NCI-H82 treated with DMSO at 0.1 percent for 48 hours (cell line): ENCODE data around the gene C1QTNF6.
"Not testable (repeated sequence)": the region's sequence is repeated elsewhere in the genome, so short reads cannot be mapped to it uniquely, and the experiment has no call there.

Experiments used
- DNase-seq: peaks from one replicate; lab custom pipeline; 2025; ENCODE audit not compliant: unreplicated experiment; lab: John Stamatoyannopoulos, UW

C1QTNF6 gene

DNA sequence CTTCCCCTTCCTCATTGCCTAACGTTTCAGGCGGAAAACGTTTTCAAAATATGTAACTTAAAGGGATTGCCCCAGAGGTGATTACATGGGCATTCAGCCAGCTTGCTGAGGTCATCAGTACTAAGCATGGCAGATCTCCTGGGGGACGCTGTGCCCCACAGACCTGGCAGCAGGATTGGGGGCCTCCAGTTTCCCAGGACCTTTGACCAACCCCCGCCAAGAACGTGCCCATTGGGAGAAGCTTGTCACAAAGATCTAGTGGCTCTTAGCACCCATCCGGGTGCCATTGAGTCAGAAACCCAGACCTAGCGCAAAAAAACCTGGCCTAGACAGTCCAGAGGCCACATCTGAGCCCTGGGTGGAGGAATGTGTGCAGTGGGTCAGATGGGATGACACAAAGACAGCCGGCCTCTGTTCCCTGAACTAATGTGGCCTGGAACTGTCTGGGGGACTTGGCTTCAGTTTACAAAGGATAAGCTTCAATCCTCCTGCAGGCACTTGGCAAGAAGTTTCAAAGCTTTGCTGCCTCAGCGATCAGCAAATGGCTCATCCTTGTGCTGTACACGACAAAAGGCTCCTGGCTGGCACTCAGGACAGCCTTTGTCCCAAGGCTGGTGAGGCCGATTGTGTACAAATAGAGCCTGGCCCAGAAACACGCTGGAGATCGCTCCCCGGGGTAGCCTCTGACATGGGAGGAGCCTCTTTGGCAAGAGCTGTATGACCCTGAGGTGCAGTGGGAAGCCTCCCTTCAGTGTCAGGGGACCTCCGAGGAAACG lies 9.5 kb downstream of the C1QTNF6 start:
- no peak for DNase-seq

DNA sequence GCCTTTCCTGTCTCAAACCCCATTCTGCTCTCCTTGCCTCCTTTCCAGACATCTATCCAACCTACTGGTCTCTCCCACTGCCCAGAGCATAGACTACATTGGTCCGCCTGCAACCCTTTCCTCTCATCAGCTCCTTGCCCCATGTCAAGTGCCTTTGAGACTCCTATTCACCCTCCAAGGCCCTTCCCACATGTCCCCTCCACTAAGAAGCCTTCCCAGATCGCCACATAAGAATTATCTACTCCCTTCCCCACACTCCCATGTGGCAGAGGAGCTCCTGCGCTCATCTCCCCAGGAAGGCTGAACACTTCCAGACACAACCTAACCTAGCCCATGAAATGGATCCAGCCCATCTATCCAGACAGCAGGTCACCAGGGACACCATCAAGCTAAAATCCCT lies 10.3 kb downstream of the C1QTNF6 start:
- DNase-seq = no peak

DNA sequence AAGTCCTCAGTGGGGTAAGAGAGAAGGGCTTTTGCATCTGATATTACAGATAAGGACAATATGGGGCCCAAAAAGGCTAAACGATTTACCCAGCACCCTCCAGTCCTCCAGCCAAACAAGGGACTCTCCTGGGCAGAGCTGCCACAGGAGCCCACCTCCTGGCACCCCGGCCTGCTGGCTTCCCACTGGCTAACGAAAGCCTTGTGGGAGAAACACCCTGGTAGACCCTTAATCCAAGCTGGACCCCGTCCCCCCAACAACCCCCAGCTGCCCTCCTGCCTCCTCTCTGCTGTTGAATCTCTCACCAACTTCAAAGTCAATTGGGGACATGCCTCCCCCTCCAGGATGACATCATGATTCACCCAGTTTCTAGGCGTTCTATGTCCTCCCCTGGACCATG lies 10.8 kb downstream of the C1QTNF6 start:
- no peak for DNase-seq

DNA sequence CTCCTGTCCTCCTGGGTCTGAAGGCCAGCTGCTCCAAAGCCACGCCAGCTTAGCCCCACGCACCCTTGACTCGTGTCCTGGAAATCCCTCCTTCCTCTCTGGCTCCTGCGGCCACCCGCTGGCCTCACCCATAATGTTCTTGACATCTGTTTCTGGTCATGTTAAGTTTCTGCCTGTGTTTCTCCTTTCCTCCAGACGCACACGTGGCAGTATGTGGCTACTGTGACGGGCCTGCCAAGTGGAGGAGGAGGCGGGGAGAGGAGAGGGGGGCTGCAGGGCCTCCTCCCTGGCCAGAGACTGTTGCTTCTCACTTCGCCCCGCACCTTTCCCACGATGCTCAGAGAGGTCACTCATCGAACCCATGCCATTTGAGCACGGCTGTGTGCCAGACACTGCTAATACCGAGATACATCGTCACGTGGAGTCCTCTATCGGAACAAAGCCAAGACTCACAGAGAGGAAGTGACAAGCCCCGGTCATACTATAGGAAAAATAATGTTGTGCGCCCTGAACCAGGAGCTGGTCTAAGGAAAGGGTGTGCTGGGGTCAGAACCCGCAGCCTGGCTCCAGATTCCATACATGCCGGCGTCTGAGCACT lies 11.5 kb downstream of the C1QTNF6 start:
- no peak for DNase-seq

DNA sequence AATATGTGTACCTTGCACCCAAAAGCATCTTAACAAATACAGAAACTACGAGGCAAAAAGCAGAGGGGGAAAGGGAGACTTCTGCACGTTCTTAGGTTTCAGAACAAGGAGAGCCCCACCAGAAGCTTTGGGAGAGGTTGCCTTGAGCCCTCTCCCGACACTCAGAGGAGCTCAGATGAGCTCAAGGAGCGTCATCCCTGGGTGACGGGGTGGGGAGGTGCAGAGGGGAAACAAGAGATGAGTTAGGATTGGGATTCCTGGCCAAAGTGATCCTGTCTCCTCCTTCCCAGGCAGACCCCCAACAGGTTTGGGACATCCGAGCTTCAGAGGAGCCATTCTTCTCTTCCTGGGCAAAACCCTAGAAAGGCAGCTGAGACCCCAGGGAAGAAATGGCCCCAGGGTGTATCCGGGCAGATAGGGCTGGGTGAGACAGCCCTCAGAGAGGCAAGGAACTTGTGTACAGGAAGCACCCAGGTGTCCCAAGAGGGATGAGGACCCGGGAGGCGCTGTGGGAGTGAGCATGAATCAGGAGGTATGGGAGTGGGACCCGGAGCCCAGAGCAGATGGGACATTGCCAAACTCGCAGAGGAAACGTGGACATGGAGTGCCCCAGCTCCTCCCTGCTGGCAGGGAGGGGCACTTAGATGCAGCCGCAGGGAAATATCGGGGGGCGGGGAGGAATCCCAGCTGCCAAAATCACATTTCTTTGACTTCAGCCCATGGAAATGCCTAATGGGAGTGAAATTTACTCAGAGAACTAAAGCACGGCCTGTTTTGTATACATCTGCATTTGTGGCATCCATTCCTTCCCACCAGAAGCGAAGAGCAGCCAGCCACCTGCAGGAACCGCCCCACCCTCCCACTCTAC lies 12.4 kb downstream of the C1QTNF6 start:
- DNase-seq = no peak

DNA sequence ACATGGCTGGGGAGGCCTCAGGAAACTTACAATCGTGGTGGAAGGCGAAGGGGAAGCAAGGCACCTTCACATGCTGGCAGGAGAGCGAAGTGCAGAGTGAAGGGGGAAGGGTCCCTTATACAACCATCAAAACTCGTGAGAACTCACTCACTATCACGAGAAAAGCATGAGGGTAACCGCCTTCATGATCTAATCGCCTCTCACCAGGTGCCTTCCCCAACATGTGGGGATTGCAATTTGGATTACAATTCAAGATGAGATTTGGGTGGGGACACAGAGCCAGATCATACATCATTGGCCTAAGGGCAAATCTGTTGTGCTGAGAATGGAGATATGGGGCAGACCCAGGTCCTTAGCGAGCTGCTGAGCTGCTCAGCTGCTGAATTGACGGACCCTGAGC lies 13.1 kb downstream of the C1QTNF6 start:
- DNase-seq = no peak

DNA sequence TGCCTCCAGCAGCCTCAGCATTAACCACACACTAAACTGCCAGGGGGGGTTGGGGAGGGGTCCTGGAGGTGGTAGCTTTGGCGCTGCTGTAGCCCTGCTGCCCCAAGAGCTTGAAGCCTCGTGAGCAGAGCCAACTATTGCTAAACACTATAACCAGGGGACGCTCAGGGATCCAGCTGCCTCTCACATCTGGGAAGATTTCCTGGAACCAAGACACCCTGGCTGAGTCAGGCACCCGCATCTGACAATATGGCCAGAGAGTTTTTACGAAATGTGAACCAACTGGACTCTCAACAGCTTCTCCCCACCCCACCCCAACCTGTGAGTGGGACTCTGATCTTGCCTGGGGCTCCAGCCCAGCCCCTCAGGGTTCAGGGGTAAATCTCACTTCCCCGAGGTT lies 14.3 kb downstream of the C1QTNF6 start:
- no peak for DNase-seq

DNA sequence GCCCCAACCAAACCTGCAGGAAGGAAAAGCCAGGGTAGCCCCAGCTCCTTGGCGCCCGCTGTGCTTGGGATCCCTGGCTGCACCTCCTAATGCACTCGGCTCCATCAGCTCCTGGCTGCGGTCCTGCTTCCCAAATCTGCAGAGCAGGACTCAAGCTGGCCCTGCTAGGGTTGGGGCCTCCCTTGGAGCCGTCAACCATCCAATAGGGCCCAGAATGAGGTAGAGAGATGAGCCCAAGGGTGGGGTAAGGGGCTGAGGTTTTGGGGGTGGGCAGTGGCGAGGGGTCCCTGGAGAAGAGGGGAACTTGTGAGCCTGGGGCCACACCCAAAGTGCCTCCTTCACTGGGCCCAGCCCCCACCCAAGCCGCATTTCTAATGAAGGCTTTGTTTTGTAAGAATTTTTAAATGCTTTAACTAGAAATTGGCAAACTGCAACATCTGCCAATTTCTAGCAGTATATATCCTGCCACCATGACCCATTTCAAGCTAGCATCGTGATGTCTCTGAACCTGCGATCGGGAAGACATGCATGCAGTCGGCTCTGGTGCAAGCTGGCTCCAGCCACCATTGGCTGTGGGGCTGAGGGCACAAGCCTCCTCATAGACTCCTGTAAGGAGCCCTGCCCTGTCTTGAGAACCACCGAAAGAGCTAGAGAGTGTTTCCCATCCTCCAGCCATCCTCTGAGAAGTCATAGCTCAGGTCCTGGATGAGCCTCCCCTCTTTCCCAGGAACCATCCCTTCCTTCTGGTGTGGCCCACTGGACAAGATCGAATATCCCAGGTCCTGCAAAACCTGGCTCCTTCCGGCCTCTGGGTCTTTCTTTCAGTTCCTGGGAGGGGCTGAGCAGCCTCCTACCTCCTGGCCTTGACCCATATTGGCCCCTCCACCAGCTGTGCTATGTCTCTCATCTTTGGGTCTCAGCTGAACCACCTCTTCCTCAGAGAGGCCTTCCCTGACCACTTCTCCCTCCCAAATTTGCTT lies 15.5 kb downstream of the C1QTNF6 start:
- no peak for DNase-seq

DNA sequence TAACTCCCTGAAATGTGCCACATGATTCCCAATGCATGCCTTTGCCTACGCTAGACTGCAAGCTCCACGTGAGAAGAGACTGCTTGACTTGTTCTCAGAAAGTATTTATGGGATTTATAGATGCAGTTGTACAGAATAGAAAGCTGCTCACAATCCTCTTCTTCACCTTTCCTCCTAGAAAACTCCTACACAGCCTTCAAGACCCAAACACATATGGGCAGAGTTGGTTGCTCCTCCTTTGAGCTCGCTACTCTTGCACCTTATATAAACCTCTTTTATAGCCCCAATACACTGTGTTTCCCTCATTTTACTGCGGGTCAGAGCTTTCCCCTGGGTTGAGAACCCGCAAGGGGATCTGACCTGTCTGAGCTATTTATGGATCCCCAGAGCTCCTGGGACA lies 16.4 kb downstream of the C1QTNF6 start:
- DNase-seq = no peak

DNA sequence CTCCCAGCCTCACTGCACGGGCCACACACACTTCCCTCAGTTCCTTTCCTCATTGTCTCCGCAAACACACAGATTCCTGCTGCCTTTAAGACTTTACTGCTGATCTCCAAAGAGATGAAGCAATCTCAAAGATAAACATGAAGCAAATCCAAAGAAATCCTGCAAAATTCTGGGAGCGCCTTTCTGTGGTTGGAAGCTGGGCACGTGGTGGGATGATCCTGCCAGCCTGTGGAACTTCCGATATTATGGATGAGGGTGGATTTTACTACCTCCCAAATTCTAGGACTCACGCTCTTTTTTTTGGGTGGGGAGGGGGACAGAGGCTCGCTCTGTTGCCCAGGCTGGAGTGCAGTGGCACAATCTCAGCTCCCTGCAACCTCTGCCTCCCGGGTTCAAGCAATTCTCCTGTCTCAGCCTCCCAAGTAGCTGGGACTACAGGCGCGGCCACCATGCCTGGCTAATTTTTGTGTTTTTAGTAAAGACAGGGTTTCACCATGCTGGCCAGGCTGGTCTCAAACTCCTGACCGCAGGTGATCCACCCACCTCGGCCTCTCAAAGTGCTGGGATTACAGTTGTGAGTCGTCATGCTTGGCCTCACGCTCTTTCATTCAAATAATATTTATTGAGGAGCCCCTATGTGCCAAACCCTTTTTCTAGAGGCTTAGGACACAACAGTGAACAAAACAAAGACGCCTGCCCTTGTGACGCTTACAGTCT lies 17.2 kb downstream of the C1QTNF6 start:
- not testable (repeated sequence) for DNase-seq

DNA sequence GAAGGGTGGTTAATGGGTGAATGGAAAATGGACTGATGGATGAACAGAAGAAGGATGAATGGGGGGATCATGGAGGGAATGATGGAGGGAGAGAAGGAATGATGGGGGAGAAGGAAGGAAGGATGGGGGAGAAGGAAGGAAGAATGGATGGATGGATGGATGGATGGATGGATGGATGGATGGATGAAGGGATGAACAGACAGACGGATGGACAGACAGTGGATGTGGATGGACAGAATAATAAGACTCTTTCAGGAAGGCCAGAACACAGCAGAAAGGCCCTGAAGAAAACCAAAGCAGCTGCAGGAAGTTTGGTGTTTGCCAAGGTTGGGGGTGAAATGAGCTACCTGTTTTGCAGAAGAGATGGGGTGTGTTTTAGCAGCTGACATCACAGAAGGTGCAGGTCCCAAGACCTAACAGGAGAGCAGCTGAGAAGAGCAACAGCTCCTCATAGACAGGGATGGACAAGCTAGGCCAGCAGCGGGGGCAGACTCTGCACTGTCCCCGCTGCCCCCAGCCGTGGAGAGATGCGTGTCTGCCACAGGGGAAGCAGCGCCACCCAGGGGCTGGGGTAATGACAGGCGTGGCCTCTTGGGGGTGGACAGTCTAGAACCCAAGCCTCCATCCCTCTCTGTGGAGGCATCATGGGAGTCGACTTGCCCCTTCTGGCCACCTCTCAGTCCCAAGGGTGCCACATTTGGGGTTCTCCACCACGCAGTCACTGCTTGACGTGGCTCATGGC lies 17.9 kb downstream of the C1QTNF6 start:
- DNase-seq = no peak

DNA sequence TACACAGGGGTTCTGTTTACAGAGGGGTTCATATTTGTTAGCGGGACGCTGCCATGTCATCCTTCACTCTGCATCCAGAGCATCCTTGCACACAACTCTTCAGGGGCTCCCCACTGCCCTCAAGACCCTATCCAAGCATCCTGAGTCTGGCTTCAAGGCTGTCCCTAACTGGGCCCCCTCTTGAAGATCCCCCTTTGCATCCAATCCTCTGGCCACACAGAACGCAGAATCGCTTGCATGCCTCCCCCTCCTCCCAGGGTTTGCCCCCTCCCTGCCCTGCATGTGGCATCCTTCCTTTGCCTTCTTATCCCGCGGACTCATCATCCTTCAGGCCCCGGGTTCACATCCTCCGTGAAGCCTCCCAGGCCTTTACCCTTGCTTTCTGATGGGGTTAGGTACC lies 18.6 kb downstream of the C1QTNF6 start:
- no peak for DNase-seq

DNA sequence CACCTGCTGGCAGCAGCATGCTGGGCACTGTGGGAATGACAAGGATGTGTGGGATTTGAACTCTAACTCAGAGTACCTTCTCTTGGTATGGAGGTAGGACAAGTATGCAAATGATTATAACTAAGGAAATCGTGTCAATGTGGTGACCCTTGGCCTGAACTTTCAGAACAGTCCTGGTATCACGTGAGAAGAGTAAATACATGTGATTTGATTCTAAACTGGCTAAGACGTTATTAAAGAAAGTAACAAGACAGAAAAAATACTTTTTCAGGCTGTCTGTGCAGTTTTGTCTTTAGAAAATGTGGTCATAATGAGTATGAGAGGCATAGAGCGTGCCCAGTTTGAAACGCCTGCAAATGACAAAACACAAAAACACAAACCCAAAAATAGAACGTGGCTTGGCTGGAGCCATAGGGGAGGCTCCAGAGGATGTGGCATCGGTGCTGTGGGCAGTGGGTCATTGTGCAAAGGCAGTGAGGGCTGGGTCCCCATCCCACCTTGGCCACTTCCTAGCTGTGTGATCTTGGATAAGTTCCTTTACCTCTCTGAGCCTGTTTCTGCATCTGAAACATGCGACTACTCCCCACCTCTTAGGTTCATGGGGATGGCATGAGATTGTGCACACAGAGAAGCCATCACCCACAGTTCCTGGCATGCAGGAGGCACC lies 19.9 kb downstream of the C1QTNF6 start:
- no peak for DNase-seq

DNA sequence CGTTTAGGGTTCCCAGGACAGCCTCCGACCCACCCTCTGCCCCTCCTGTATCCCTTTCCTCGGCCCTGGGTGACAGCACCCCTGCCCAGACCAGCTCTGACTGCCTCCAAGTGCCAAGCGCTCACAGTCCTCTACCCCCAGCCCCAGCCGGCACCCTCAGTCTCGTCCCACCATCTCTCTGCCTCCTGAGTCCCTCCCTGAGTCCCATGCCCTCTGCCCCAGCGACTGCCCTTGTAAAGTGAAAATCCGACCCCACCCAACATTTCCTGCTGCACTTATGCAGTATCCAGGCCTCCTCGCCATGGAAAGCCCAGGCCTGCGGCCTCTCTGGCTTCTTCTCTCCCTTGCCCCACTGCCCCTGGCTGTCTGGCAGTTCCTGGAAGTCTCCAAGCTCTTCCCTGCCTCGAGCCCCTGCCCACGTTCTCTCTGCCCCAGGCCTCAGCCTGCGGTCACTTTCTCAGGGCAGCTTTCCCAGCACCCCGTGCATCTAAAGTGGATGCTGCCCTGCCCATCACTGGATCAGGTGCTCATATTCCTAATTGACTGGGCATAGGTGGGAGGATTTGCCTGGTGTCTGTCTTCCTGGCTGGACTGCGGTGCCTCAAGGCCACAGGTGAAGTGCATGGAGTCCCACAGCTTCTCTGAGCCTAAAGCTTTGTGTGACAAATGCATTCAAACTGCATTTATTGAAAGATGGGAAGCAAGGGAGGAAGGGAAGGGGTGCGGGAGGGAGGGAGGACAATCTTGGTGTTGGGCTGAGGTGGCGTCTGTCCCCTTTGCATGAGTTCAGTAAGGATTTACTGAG lies 20.7 kb downstream of the C1QTNF6 start:
- no peak for DNase-seq

DNA sequence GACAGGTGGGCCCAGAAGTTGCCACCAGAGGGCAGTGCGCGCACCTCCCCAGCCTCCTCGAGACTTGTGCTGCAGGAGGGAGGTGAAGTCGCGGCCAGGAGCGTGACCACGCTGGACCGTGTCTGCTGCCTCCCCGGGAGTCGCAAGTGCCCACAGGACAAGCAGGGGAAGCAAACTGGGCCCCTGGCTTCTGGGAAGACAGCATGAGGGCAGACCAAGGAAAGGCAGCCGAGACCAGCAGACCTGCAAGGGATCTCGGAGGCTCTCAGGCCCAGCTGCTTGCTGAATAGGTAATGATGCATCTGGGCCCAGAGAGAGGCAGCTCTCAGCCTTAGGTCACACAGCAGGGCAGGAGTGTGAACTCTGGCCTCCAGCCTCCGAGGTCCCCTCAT lies 21.4 kb downstream of the C1QTNF6 start:
- no peak for DNase-seq

DNA sequence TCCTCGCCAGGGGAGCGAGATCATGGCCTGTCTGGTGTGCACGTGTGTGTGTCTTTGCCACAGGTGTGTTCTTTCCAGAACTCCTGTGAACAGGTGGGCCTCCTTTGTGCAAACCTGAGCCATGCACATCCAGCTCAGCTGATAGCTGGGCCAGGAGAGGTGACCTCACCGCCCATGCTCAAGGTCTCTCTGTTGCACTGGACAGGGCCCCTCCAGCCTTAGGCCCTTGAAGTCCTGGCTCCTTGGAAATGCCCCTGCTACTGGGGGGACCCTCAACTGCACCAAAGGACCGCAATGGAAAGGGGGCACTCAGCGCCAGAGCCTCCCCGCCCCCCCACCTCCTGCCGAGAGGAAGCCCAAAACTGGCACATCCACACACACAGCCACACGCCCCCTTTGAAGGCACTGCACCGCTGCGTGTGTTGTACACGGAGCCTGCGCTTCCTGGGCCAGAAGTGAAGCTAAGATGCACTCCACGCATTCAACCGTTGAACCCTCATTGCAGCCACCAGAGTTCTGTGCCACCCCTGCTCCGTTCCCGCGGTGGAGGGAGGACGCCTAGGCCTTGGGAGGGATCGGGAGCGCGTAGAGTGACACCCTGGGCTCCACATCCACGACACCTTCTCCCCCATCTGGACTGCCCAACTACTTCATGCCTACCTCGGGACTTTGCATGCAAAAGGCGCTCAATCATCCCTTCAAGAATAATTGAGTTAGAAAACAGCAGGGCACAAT lies 21.9 kb downstream of the C1QTNF6 start:
- DNase-seq = no peak

DNA sequence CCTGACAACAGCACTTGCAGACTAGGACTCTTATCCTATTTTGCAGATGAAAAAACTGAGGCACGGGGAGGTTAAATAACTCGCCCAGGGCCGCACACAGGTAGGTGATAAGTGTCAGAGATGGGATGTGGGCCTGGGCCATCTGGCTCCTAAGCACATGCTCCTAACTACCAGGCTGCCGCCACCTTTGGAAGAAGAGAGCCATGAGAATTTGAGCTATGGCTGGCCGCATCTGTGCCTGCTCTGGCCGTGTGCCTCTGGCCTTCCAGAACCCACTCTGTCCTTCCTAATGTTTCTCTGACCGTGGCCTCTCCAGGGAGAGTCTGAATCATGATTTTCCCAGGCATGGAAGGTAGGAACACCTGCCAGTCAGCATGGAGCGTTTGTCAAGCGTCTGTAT lies 23.0 kb downstream of the C1QTNF6 start:
- DNase-seq = no peak

DNA sequence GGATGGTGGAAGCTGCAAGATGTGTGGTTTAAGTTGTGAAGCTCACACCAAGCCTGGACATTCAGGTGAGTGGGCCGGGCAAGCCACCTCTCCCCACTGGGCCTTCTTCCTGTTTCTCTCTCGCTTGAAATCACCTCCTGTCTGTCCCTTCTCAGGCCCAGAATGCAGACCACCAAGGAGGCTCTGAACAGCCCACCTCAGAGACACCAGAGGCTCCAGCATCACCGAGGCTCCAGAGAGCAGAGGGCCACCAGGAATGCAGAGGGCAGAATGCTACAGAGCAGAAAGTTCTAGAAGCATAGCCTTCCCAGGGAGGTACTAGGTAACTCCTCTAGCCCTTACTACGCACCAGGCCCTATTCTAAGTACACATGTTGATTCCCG lies 23.6 kb downstream of the C1QTNF6 start:
- DNase-seq = no peak
